Ovary (tissue), 3 donors: Measurements from ENCODE around the gene EXOC2.

Source experiments
- CTCF ChIP-seq, 3 donors: fragments of 450-650 bp in 2 of 3; fragments of 200-600 bp in 1 of 3; IDR thresholded peaks; one replicate each; pipeline versions ENCODE4 v1.5.1 to v1.8.0; 2016 to 2022; ENCODE audit warnings: antibody characterized with exemption in 3 of 3, mild to moderate bottlenecking in 1 of 3
- EP300 ChIP-seq: sonication (generic); formaldehyde crosslinking; IDR thresholded peaks from one replicate; pipeline ENCODE4 v1.6.1; 2017; ENCODE audit warnings: antibody characterized with exemption
- POLR2A ChIP-seq: fragments of 450-650 bp; IDR thresholded peaks from one replicate; pipeline ENCODE4 v1.6.1; 2017; ENCODE audit warnings: antibody characterized with exemption, mild to moderate bottlenecking, moderate library complexity
- donor health status: DM: no; HTN: no; CAD: no.

DNA sequence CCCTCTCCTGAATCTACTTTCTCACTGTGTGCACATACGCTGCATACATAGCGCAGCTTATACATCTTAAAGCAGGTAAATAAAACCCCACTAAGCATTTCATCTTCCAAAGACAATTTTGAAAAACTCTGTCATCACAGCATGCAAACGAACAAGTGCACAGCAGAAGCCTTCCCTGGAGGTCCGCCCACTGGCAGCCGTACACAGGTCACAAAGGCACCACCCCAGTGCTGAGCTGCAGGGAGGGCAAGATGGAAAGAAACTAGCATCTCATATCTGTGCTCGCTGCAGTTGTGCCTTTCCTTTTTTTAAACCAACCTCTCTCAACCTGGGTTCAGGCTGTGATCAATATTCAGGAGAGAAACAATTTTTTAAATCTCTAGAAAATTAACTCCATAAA, 109.3 kb downstream of the EXOC2 start:
- TF ChIP-seq CTCF (IDR thresholded peaks at IDR 0.05), result no peak
- no peak for TF ChIP-seq EP300
- no peak for TF ChIP-seq POLR2A
